GM12892 (cell line): Measurements from ENCODE around the gene MEAK7.

Experiments
- POLR2A ChIP-seq: IDR thresholded peaks from 2 replicates; pipeline ENCODE4 v1.6.1; 2011; ENCODE audit warnings: low read depth, low read length, control low read depth
- POLR2AphosphoS5 ChIP-seq: IDR thresholded peaks from 2 replicates; pipeline ENCODE4 v1.6.1; 2011; ENCODE audit warnings: low read depth, low read length, control low read depth
- TAF1 ChIP-seq: IDR thresholded peaks from 2 replicates; pipeline ENCODE4 v1.6.1; 2011; ENCODE audit warnings: low read depth, mild to moderate bottlenecking, control low read depth, low read length, borderline replicate concordance

DNA sequence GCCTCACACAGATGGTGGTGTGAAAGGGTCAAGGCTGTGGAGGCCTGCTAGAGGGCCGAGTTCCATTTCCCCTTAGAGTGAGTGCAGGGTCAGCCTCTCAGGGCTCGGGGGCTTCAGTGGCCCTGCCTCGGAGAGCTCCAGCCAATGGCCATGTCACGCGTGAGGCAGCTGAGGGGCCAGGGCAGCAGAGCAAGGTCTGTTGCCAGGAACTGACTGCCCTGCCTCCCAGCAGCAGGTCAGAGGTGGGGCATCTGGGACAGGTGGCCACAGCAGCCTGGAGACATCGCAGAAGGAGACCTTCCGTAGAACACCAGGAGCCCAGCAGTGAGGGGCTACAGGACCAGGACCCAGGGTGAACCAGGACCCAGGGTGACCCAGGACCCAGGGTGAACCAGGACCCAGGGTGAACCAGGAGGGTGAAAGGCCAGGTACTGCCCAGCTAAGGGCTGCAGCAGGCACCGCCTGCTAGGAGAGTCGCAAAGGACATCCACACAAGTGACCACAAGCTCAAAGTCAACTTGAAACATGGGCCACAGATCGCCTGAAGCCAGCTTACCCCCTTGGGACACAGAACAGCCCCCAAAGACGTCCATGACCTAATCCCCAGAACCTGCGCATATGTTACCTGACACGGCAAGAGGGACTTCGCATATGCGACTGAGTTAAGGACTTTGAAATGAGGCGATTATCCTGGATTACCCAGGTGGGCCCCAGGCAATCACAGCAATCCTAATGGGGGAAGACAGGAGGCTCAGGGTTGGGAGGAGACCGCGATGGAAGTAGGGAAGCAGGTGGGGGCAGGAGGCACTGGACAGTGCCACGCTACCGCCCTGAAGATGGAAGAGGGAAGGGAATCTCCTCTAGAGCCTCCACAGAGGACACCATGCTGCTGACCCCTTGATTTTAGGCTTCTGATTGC is 4.8 kb upstream of the MEAK7 start:
- no peak for TF ChIP-seq POLR2AphosphoS5
- no peak for TF ChIP-seq POLR2A
- TF ChIP-seq TAF1, result no peak
